K562 (cell line): ENCODE measurements around the gene GPR37L1. TPM values are rescaled to one million over a fixed set of nuclear protein-coding genes. Genes with fewer than 3 reads are reported as not detected.

Source experiments
- BHLHE40 ChIP-seq: IDR thresholded peaks from 2 replicates; pipeline ENCODE4 v1.6.1; 2011; ENCODE audit warnings: low read length, improper control_type of control experiment
- BRCA1 ChIP-seq, 2 experiments: fragments of 450-650 bp in 1 of 2; sonication (generic) in 1 of 2; formaldehyde crosslinking in 1 of 2; IDR thresholded peaks; 2 replicates each; pipeline versions ENCODE4 v1.5.0 to v1.6.1; 2017 to 2020; ENCODE audit warnings: mild to moderate bottlenecking in 1 of 2, missing genetic modification reagents in 1 of 2
- DNMT1 ChIP-seq: fragments of 450-650 bp; IDR thresholded peaks from 2 replicates; pipeline ENCODE4 v1.6.1; 2016; ENCODE audit warnings: antibody characterized with exemption, mild to moderate bottlenecking
- FOS ChIP-seq: IDR thresholded peaks from 3 replicates; pipeline ENCODE4 v1.6.1; 2011; ENCODE audit not compliant: insufficient read length; ENCODE audit errors: extremely low read depth
- FOXK2 ChIP-seq, 2 experiments: fragments of 450-650 bp; IDR thresholded peaks in 1 of 2; conservative IDR thresholded peaks in 1 of 2; 2 replicates each; pipeline ENCODE4 v1.6.1; 2016; ENCODE audit warnings: low read depth in 2 of 2, mild to moderate bottlenecking in 1 of 2
- HDAC2 ChIP-seq: fragments of 450-650 bp; IDR thresholded peaks from 2 replicates; pipeline ENCODE4 v1.6.1; 2016; ENCODE audit warnings: mild to moderate bottlenecking
- HNRNPH1 ChIP-seq: fragments of 200-400 bp; formaldehyde crosslinking; optimal IDR thresholded peaks from 2 replicates; pipeline ENCODE3; 2017; ENCODE audit warnings: low read depth, mild to moderate bottlenecking, low read length, moderate library complexity
- JUND ChIP-seq, 2 experiments: IDR thresholded peaks; 2 replicates in 1 of 2; 3 replicates in 1 of 2; pipeline ENCODE4 v1.6.1; 2011; ENCODE audit warnings: borderline replicate concordance in 2 of 2, low read depth in 2 of 2, low read length in 2 of 2, improper control_type of control experiment in 1 of 2, missing biosample characterization in 1 of 2, missing genetic modification characterization in 1 of 2, missing genetic modification reagents in 1 of 2
- NFE2 ChIP-seq: IDR thresholded peaks from 2 replicates; pipeline ENCODE4 v1.6.1; 2014; ENCODE audit warnings: antibody characterized with exemption, low read depth
- NFXL1 ChIP-seq: fragments of 450-650 bp; formaldehyde crosslinking; IDR thresholded peaks from 2 replicates; pipeline ENCODE4 v1.4.0; 2021; ENCODE audit warnings: mild to moderate bottlenecking
- POLR2B ChIP-seq: fragments of 450-650 bp; IDR thresholded peaks from 2 replicates; pipeline ENCODE4 v1.6.1; 2018; ENCODE audit warnings: low read depth; ENCODE audit not compliant: partially characterized antibody
- PTTG1 ChIP-seq: fragments of 450-650 bp; IDR thresholded peaks from 2 replicates; pipeline ENCODE4 v1.6.1; 2016; ENCODE audit warnings: low read depth, mild to moderate bottlenecking, missing genetic modification characterization, missing compliant biosample characterization
- PURB ChIP-seq: sonication (generic); formaldehyde crosslinking; IDR thresholded peaks from 2 replicates; pipeline ENCODE4 v1.9.0; 2021; ENCODE audit warnings: low read depth, mild to moderate bottlenecking, missing genetic modification reagents
- SIN3A ChIP-seq, 2 experiments: fragments of 150-350 bp in 1 of 2; IDR thresholded peaks; 2 replicates each; pipeline ENCODE4 v1.6.1; 2011 to 2016; ENCODE audit warnings: borderline replicate concordance in 2 of 2, low read depth in 2 of 2, low read length in 2 of 2, mild to moderate bottlenecking in 2 of 2, moderate library complexity in 2 of 2; ENCODE audit not compliant: control insufficient read depth in 1 of 2
- SRSF3 ChIP-seq: fragments of 200-400 bp; formaldehyde crosslinking; IDR thresholded peaks from 2 replicates; pipeline ENCODE4 v1.6.1; 2016; ENCODE audit warnings: mild to moderate bottlenecking, low read length, moderate library complexity; ENCODE audit not compliant: insufficient read depth
- TAL1 ChIP-seq: fragments of 450-650 bp; IDR thresholded peaks from 2 replicates; pipeline ENCODE4 v1.6.1; 2016; ENCODE audit warnings: mild to moderate bottlenecking
- ZKSCAN8 ChIP-seq: fragments of 200-800 bp; sonication (Bioruptor generic); IDR thresholded peaks from 2 replicates; pipeline ENCODE4 v1.6.1; 2016; ENCODE audit warnings: missing genetic modification characterization, missing compliant biosample characterization
- ZNF165 ChIP-seq: fragments of 250-450 bp; sonication (Bioruptor Pico); IDR thresholded peaks from 2 replicates; pipeline ENCODE4 v1.4.0; 2020; ENCODE audit warnings: borderline replicate concordance
- ZNF644 ChIP-seq: fragments of 200-800 bp; sonication (Bioruptor generic); IDR thresholded peaks from 2 replicates; pipeline ENCODE4 v1.6.1; 2016; ENCODE audit warnings: low read depth, missing genetic modification characterization, missing compliant biosample characterization
- polyA plus RNA-seq, 8 experiments: library from polyadenylated mRNA; depleted of rRNA in 4 of 8; stranded (reverse) in 5 of 8; unstranded in 3 of 8; fragments of >200 nt; fragmentation: Nextera tagmentation in 2 of 8; fragmentation: Illumina TruSeq in 1 of 8; extraction: Ambion mirVana in 2 of 8; extraction: Trizol in 1 of 8; gene quantifications; 2 replicates each; pipeline versions ENCODE4 v1.2.1 to v1.2.3, GENCODE V29; 2011 to 2014; ENCODE audit warnings: inconsistent platforms in 1 of 8, missing spikeins in 1 of 8
- total RNA-seq, 7 experiments: library from RNA; depleted of rRNA in 6 of 7; stranded (reverse); fragments of >200 nt in 6 of 7; fragmentation: Illumina TruSeq in 2 of 7; extraction: Trizol in 2 of 7; gene quantifications; 2 replicates each; pipeline versions ENCODE4 v1.2.1 to v1.2.3, GENCODE V29; 2011 to 2021; ENCODE audit warnings: low replicate concordance in 1 of 7
- TF ChIP-seq, protein P1 (sequence below): fragments of 450-650 bp; IDR thresholded peaks from 2 replicates; pipeline ENCODE4 v1.6.1; 2017; ENCODE audit warnings: antibody characterized with exemption, mild to moderate bottlenecking
- TF ChIP-seq, protein P2 (sequence below): IDR thresholded peaks from 2 replicates; pipeline ENCODE4 v1.6.1; 2011; ENCODE audit not compliant: insufficient read length; ENCODE audit errors: extremely low read depth
- TF ChIP-seq, protein P3 (sequence below): fragments of 450-650 bp; conservative IDR thresholded peaks from 2 replicates; pipeline ENCODE4 v1.6.1; 2016; ENCODE audit warnings: missing genetic modification characterization, low read depth, mild to moderate bottlenecking, control low read depth, missing compliant biosample characterization

The GPR37L1 gene
- total and polyA plus RNA-seq, 9 of the 15 experiments (the other 6 are each of a cell fraction or from before 2014, with no cell fraction given), result not detected

DNA sequence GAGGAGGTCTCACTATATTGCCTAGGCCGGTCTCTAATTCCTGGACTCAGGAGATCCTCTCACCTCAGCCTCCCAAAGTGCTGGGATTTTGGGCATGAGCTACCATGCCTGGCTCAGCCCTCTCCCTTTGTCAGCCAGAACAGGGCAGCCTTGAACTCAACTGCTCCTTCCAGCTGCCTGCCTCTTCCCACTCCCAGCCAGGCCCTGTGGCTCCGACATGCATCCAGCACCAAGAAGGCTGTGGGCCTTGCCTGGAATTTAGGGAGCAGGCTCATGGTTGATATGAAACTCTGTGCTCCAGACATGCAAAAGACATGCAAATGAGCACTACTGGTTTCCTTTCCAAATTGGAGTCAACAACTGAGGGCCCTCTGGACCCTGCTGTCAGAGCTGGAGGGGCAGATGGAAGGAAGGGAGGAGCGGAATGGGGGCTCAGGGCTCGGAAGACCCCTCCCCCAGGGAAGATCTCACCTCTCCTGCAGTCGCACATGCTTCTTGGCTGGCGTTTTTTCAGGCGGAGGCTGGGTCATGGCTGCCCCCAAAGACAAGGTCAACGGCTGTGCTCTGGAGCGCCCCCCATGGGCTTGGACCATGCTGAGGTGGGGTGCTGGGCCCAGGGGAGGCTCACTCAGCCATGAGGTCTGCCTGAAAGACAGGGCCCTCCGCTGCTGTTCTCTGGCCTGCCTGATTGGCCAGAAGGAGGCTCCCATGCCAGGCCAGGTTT lies 36.3 kb downstream of the GPR37L1 start (continued):
- TF ChIP-seq, protein P1, sequence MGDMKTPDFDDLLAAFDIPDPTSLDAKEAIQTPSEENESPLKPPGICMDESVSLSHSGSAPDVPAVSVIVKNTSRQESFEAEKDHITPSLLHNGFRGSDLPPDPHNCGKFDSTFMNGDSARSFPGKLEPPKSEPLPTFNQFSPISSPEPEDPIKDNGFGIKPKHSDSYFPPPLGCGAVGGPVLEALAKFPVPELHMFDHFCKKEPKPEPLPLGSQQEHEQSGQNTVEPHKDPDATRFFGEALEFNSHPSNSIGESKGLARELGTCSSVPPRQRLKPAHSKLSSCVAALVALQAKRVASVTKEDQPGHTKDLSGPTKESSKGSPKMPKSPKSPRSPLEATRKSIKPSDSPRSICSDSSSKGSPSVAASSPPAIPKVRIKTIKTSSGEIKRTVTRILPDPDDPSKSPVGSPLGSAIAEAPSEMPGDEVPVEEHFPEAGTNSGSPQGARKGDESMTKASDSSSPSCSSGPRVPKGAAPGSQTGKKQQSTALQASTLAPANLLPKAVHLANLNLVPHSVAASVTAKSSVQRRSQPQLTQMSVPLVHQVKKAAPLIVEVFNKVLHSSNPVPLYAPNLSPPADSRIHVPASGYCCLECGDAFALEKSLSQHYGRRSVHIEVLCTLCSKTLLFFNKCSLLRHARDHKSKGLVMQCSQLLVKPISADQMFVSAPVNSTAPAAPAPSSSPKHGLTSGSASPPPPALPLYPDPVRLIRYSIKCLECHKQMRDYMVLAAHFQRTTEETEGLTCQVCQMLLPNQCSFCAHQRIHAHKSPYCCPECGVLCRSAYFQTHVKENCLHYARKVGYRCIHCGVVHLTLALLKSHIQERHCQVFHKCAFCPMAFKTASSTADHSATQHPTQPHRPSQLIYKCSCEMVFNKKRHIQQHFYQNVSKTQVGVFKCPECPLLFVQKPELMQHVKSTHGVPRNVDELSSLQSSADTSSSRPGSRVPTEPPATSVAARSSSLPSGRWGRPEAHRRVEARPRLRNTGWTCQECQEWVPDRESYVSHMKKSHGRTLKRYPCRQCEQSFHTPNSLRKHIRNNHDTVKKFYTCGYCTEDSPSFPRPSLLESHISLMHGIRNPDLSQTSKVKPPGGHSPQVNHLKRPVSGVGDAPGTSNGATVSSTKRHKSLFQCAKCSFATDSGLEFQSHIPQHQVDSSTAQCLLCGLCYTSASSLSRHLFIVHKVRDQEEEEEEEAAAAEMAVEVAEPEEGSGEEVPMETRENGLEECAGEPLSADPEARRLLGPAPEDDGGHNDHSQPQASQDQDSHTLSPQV, result peak; percentile 92
- TF ChIP-seq NFE2 (no peak), PURB (CRISPR knock-in tag) (no peak), ZNF165 (CRISPR knock-in tag) (no peak), SRSF3 (no peak), PTTG1 (tag) (no peak), ZNF644 (no peak), JUND (IDR thresholded peaks at IDR 0.05; ENCODE audit: borderline replicate concordance, low read depth, low read length) (peak; percentile 47; the same call in 1 of the 2 replicates), JUND (tag; IDR thresholded peaks at IDR 0.05; ENCODE audit: borderline replicate concordance, low read depth, low read length) (no peak; the same call in 2 of the 3 replicates), HDAC2 (peak; percentile 55; the same call in 1 of the 2 replicates), BHLHE40 (peak; percentile 64), FOS (no peak), FOXK2 (conservative IDR thresholded peaks at IDR 0.05 in 1 of 2, IDR thresholded peaks at IDR 0.05 in 1 of 2; ENCODE audit: low read depth in 2 of 2) (no peak), TAL1 (no peak), DNMT1 (no peak), BRCA1 (IDR thresholded peaks at IDR 0.05) (no peak), BRCA1 (CRISPR knock-in tag; IDR thresholded peaks at IDR 0.05) (no peak), SIN3A (IDR thresholded peaks at IDR 0.05; ENCODE audit: borderline replicate concordance in 2 of 2, control insufficient read depth in 1 of 2, low read depth in 2 of 2, low read length in 2 of 2) (peak in 1 of 2 experiments; percentile 69; a peak in 1 of 4 replicates), POLR2B (no peak), HNRNPH1 (no peak), NFXL1 (CRISPR knock-in tag) (no peak), ZKSCAN8 (CRISPR knock-in tag) (no peak)
- TF ChIP-seq, protein P2, sequence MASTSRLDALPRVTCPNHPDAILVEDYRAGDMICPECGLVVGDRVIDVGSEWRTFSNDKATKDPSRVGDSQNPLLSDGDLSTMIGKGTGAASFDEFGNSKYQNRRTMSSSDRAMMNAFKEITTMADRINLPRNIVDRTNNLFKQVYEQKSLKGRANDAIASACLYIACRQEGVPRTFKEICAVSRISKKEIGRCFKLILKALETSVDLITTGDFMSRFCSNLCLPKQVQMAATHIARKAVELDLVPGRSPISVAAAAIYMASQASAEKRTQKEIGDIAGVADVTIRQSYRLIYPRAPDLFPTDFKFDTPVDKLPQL, result no peak
- TF ChIP-seq, protein P3, sequence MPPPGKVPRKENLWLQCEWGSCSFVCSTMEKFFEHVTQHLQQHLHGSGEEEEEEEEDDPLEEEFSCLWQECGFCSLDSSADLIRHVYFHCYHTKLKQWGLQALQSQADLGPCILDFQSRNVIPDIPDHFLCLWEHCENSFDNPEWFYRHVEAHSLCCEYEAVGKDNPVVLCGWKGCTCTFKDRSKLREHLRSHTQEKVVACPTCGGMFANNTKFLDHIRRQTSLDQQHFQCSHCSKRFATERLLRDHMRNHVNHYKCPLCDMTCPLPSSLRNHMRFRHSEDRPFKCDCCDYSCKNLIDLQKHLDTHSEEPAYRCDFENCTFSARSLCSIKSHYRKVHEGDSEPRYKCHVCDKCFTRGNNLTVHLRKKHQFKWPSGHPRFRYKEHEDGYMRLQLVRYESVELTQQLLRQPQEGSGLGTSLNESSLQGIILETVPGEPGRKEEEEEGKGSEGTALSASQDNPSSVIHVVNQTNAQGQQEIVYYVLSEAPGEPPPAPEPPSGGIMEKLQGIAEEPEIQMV (tag), result no peak
